Diencephalon (tissue), 1 donor: ENCODE results near the gene ANKEF1. TPM values are rescaled to one million over a fixed set of nuclear protein-coding genes. Genes with fewer than 3 reads are reported as not detected.

Source experiments
- small RNA-seq: library from RNA; depleted of rRNA; stranded (forward); fragments of <200 nt; gene quantifications from one replicate; pipeline ENCODE3, GENCODE V24; 2014
- total RNA-seq: library from RNA; depleted of rRNA; stranded (reverse); fragments of >200 nt; gene quantifications from one replicate; pipeline ENCODE4 v1.2.3, GENCODE V29; 2014

Gene ANKEF1
- 5.5 TPM for total RNA-seq

GRCh38 chr20:10034717-10035571 lies at the start of gene ANKEF1:
ANKEF1 (plus strand) TSS chr20:10034987; CDS start chr20:10038302, 3,315 bp downstream.

Small RNA genes lying within 50 kb of the gene (small RNA-seq; reads per million reads assigned to genes)
- not detected for gene RF00017

Other genes starting within 250 kb of the ANKEF1 start
- gene PAK5, start 195.9 kb upstream of the ANKEF1 start, total RNA-seq: 33.0 TPM
- 162 TPM for gene SNAP25, start 183.8 kb downstream of the ANKEF1 start, total RNA-seq